Lung microvascular endothelial cell (primary cell): Measurements from ENCODE around the gene RUNX1. TPM values are rescaled to one million over a fixed set of nuclear protein-coding genes. Genes with fewer than 3 reads are reported as not detected.

Experiments used
- DNase-seq, 2 donors: peaks; one replicate each; pipeline versions ENCODE4 v3.0.0 to v3.0.0-alpha.2; 2010; ENCODE audit warnings: low read depth in 2 of 2
- total RNA-seq: library from RNA; depleted of rRNA; stranded (reverse); fragments of >200 nt; gene quantifications from 2 replicates; pipeline ENCODE4 v1.2.1, GENCODE V29; 2014

RUNX1 gene
- total RNA-seq, 1 donor from 2014 or later, result 0.20 TPM

DNA sequence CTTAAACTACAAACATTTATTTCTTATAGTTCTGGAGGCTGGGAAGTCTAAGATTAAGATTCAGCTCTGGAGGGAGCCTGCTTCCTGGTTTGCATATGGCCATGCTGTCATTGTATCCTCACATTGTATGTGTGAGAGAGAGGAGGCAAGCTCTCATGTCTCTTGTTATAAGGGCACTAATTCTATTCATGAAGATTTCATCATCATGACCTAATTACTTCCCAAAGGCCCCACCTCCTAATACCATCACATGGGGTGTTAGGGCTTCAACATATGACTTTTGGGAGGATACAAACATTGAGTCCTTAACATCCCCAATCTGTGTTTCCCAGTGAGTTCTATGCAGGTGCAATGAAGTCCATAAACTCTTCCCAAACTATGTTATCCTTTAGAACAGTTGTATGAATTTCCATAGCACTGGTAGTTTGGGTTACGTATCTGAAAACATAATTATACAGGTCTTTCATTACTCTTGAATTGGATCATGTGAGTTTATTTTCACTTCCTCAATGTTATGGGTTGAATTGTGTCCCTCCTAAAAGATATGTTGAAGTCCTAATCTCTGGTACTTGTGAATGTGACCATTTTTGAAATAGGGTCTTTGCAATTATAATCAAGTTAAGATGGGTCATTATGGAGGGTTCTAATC lies 124.2 kb downstream of the RUNX1 start:
- DNase-seq, result no peak

DNA sequence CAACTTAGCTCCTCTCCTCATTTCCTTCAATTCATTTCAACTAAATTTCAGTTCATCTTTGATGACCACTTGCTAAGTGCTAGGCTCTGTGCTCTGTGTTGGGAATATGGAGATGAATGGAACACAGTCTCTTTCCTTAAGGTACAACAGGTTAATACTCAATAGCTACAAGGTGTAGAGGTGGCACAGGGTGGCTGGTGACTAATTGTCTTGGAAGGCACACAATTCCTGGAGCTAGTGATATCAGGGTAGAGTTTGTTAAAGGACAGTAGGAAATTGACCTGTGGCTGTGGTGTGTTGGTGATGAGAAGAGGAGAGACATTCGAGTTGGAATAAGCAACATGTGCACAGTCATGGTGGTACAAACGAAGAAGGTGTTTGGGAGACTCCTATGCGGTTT lies 124.9 kb downstream of the RUNX1 start:
- DNase-seq, result no peak

DNA sequence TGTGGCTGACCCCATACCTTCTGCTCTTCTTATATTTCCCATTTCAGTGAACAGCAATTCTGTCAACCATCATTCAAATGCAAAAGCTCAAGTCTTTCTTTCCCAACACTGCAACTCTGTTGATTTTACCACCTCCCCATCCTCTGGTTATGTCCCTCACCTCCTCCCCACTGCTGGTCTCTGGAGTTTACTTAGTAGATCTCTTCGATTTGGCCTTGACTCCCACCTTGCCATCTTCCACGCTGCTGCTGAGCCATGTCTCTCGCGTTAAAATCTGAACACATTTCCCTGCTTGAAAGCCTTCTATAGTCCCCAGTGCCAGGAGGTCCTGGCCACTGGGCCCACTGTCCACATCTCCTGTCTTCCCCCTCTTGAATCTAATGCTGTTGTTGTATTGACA lies 125.5 kb downstream of the RUNX1 start:
- DNase-seq, result no peak

DNA sequence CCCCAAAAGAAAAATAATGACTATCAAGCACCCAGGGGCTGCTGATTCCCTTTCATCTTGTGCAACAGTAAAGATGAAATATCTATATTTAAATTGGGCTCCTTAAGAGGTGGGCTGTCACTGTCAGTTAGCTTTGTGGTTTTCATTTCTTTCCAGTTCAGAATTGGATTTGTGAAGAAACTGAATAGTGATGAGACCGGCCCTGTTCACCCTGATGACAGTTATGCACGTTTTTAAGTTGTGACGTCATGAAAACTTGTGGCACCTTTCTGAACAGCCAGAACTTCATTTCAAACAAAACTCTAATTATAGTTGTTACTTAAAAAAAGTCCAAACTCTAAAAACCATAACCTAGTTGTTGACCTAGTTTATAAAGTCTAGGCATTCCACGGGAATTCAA lies 125.9 kb downstream of the RUNX1 start:
- DNase-seq, result no peak

DNA sequence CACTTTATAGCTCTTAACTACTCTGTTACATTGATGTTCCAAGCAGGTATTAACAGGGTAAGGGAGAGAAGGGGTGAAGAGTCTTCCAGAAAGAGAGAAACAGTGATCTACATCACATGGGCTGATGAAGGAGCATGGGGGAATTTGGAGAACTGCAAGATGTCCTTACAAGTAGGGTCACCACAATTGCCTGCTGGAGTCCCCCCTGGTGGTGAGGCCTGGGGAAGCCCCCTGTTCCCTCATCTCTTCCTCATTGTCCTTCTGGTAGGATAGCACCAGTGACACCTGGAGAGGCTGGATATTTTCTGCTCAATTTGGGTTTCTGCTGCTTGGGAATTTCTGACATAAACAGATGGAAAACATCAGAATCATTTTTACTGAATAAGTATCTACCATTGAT lies 126.6 kb downstream of the RUNX1 start:
- no peak for DNase-seq

DNA sequence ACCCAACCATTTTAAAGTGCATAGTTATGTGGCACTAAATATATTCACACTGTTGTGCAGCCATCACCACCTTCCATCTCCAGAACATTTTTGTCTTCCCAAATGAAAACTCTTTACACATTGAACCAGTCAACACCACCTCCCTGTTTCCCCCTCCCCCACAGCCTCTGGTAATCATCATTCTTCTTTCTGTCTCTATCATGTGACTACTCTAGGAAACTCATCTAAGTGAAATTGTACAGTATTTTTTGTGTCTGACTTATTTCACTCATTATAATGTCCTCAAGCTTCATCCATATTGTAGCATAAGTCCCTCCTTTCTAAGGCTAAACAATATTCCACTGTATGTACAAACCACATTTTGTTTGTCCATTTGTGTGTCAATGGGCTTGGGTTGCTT lies 128.0 kb downstream of the RUNX1 start:
- no peak for DNase-seq

DNA sequence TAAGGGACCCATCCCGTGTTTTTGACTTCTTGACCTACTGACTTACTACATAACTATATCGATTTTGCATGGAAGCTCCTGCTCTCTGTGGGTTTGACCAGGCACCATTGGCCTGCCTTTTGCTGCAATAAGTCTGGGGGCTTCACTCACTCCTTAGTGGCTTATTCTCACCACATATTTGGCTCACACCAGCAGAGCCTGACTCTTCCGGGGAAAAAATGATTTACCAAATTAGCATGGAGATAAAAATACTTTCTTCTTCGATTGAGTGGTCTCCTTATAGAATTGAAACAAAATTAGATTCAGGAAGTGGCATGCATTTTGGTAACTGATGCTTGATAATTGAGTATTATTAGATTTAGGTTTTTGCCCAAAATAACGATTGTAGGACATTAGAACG lies 129.7 kb downstream of the RUNX1 start:
- no peak for DNase-seq

DNA sequence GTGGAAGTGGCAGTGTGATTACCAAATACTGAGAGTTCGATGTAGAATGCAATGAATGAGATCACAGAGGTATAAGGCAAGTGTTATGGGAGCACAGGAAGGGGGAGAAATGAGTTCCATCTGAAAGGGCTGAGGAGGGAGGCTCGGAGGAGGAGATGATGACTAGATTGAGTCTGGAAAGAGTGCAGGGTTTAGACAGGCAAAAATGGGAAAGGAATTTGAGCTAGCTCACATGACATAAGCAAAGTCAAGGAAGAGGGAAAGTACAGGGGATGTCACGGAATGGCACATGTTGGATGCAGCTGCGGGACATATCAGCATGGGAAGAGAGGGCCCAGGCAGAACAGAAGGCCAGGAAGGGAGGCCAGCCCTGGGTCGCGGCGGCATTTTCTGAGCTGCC lies 132.7 kb downstream of the RUNX1 start:
- peak in 1 of 2 donors; percentile 42 for DNase-seq

DNA sequence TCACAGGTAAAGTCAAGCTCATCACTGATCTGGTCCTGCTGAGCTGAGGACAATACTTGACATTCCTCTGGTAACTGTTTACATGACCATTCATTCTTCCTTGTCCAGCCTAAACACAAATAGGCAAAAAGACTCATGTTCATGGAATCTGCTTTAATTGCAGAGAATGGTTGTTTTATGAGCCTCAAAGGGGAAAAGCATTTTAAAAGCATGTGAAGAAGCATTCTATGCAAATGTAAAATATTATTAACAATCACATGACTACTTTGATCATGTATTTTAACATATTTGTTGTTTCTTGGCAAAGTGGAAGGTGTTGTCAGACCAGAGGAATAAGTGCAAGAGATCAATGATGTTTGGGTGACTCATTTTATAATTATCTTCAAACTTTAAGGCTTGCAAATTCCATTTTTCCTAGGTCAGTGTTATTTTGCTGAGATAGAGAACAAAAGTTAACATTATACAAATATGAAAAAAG lies 133.7 kb downstream of the RUNX1 start:
- peak in 1 of 2 donors; percentile 16 for DNase-seq

DNA sequence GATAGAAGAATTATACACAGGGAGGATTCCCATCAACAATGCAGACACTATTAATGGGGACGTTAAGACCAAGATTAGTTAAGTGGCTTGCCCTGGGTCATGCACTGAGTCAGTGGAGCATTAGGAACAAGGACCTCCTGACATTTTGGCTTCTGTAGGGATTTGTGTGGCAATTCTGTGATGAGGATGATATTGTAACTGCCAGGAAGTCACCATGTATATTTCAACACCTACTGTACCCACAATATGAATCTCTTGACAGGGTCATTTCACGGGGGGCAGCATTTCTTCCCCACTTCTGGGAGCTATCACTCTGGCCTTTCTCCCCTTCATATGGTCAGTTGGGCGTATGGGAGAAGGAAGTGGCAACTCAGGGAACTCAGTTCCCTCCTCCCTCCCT lies 134.9 kb downstream of the RUNX1 start:
- DNase-seq, result no peak

DNA sequence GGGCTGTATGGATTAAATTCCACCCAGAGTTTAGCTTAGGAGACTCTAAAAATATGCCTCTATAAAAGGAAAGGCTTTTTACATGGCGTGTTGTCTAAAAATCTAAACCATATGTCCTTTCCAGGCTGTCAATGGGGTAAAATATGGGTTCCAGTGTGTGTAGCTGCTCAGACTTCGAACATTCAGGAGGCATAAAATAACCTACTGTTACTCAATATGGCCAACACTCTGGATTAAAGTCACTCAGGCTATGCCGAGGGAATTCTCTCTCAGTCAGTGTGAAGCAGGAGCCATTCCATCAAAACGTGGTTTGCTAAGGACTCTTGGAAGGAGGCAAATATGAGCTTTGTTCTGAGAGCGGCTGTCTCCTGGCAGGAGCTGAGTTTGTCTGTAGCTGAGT lies 135.3 kb downstream of the RUNX1 start:
- no peak for DNase-seq

DNA sequence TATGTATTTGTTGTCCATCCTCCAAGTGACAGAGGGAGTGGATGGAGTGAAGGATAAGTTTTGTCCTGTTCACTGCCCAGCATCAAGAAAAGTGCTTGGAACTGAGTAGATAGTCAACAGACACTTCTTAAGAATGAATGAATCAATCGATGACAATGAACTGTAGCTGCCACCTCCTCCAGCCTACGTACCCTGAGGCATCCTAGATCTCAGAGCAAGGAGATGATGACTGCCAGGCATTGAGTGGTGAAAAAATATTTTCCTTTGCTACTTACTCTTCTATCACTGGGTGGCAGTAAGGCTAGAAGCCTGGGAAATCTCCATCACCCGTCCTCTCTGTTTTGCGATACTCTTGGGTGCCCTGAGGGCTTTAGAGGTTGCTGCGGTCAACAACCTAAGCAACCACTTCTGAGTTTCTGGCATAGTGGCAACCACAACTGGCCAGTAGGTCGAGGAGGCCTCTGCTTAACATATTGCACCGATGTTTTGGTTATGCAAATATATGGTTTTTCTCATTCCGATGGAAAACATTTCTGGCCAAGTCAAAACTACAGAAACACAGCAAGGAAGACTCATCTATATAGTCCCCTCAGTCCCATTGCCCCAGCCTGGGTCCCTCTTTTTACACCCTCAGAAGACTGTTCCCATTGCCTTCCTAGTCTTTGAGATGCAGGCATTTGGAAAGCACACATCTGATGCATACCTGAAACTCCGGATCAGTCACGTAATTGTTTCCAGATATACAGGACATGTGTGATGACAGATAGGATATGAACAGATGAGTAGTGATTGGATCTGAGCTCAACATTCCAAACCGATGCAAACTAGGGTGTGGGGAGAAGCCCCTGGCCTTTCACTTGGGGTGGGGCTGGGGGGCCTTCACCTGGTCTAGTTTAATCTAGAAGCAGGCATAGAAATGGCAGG lies 136.8 kb downstream of the RUNX1 start:
- no peak for DNase-seq

DNA sequence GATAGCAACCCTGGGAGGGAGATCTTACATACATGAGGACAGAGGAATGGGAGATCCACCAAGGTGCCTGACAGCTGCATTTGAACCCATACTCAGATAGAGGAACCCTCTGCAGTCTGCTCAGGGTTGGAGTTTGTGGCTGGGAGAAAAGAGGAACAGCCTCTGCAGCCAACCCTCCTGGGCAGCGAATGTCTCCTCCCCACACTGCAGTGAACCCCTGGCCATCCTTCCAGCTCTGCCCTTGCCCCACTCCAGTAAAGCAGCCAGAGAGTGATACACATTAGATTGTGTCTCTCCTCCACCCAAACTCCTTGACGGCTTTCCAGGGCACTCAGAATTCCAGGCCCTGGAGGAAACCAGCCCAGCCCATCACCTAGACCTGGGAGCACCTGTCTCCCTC lies 137.7 kb downstream of the RUNX1 start:
- no peak for DNase-seq

DNA sequence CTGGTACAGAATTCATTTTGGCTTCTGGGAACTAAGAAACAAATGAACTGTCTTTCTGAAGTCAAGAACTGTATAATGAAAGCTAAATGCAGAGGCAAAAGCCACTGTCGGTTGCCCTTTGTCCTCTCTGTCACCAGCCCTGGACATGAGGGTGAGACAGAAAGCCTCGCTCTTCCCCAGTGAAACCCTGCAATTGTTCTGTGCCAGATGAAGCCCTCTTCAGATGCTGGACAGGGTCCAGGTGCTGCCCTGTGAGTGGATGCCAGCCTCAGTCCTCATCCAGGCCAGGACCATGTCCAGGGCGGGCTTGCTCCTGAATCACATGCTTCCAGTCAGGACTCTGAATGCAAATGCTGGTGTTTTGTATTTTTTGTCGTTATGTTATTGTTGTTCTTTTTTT lies 138.7 kb downstream of the RUNX1 start:
- DNase-seq, result no peak

DNA sequence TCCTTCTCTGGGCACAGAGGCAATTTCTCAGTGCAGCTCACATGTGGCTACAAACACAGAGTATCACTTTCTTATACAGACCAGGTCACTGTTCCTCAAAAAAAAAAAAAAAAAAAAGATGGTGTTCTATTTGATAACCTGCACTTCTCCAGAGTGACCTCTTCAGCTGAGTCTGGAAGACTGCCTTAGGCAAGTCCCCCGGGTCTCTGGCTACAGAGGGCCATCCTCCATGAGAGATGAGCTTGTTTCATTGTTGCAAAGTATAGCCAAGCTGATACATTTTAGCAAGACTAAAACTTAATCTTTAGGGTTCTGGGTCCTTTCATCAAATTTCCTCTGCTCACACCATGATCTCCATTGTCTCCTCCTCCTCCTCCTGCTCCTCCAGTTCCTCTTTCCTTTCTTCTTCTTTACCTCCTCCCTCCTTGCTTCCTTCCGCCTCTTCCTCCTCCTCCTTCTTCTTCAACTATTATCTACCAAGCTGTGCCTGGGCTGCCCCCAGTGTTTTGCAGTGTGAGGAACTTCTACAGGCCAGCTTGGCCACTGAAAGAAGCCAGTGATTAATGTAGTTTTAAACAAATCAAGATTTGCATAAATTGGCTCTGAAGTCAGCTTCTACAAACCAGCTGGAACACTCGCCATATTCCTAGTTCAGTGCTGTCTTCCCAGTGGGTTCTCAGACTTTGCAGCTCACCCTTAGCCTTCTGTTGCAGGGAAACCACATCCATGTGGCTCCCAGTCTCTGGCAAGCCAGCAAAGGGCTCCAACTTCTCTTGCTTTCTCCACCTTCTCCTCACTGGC lies 139.4 kb downstream of the RUNX1 start:
- no peak for DNase-seq

DNA sequence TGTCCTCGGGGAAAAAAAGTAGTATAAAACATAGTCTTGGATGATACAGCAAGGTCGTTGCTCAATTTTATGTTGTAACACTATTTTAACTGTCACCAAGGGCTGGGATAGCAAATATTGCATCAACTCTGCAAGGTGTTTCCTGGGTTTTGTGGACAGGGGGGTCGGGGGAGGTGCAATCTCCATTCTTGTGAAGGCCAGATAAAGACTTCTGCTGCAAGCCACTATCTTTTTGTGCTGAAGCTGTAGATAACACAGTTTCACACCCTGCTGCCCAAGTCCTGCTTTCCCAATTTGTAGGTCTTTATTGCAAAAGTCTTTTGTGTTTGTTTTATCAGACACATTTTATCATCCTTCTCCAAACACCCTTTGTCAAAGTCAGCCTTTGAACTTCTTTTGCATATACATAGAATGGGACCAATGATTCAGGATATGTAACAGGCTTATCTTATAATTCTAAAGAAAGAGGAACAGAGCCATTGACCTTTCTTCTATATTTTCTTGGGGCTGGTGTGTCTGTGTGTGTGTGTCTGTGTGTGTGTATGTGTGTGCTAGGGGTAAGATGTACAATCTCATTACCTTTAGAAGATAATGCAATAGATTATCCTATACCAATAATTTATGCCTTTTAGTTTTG lies 140.6 kb downstream of the RUNX1 start:
- peak in 1 of 2 donors; percentile 19 for DNase-seq

DNA sequence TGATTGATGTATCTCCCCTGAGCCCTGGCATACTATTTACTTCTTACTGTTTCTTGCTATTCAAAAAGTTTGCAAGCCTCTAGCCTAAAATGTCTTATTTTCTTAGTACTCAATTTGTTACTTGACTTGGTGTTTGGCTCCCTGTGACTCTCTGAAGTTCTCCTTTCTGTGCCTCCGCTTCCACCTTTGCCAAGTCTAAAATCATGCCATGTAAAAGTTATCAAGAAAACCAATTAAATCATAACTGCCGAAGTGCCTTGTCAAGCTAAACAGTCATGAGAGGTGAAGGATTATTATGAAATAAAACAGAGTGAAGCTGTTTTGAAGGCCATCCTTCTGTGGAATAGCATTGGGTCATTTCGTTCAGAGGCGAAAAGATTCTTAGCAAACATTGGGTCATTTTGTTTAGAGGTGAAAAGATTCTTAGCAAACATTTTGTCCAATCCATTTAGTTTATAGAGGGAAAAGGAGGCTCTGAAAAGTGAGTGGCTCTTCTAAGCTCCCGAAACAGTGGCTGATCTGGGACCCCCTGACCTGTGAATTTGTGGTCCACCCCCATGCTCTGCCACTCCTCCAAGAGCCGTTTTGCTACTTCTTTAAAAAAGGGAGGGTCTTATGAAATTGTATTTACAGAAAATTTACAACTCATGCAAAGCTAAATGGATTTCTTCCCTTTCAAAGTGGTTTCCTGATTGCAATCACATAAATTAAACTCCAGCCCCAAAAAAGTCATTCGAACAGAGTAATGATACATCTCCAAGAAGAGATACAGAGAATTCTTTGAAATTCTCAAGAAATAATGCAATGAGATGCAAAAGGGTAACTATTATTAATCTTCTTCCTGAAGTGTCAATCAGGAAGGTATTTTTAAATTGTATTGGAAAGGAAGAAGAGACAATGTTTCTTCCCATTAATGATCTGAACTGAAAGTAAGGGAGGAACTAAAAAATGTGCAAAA lies 141.4 kb downstream of the RUNX1 start:
- no peak for DNase-seq

DNA sequence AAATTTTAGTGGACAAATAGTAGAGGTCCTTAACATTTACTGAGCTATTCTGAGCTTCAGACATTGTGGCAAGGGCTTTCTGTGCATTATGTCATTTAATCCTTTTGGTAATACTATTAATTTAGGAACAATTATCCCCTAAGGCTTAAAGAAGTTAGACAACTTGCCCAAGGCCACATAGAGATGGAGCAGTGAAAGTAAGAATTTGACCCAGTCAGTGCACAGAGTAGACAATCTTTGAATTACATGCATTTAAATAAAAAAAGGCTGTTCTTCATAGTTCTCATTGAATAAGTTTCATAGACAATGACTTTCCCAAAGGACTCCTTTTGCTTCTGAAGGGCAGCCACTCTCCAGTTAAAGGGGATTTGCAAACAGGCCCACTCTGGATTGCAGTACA lies 142.7 kb downstream of the RUNX1 start:
- no peak for DNase-seq

DNA sequence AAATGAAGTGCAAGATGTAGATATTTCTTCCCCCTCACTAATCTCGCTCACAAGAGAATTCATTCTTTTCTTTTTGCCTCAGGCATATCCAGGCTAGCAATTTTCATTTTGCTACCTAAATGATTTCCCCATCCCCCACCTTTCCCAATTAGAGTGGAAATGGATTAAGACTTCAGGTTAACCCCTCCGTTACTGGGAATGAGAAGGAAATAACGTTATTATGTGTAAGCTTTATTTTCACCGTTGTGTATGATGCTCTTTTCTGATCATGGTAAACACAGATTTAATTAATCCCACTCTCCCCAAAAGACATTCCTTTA lies 143.9 kb downstream of the RUNX1 start:
- DNase-seq, result no peak

DNA sequence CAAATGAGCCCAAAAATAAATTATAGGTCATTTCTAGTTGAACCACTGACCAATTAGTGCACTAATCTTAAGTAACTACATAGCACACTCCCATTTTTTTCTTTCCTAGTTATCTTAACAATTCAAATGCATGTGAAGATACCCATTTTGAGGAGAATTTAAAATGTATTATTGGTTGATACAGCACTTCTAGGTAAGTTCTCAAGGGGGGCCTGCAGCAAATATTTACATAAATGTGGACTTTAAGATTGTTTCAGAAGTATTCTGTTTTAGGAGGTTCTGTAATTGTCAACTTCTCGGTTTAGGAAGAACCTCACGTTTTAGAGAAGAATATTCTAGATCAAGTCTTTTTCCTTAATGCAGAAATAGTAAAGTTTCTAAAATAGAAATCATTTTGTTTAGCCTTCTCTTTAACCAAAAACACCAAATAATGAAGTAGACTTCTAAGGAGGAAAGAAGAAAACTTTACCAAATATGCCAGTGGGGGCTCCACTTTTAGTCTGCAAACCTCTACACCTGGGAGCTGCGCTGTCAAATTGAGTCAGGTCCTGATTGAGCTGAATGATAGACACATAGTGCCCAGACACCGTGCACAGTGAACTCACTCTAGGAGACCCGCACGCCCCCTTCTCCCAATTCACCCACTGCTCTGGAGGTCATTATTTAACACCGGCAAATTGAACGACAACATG lies 144.4 kb downstream of the RUNX1 start:
- no peak for DNase-seq
